ENCODE results near the gene AXDND1.
"Not testable (repeated sequence)": the region's sequence is repeated elsewhere in the genome, so short reads cannot be mapped to it uniquely, and the experiment has no call there.

The AXDND1 gene

GRCh38 chr1:179366093-179366800 is 476 bp downstream of the AXDND1 start:
- DNase-seq: no peak

GRCh38 chr1:179369751-179370341 is 4.1 kb downstream of the AXDND1 start:
- DNase-seq: peak; percentile 34

- DNase-seq: no peak
These were observed 6.4 kb downstream of the AXDND1 start for GRCh38 chr1:179372160-179372559.

- no peak for DNase-seq
These were observed 10.5 kb downstream of the AXDND1 start for GRCh38 chr1:179376223-179376622.

GRCh38 chr1:179380299-179380698 is 14.5 kb downstream of the AXDND1 start:
- DNase-seq: no peak

- no peak for DNase-seq
These were observed 18.3 kb downstream of the AXDND1 start for GRCh38 chr1:179384027-179384426.

- DNase-seq: no peak
These were observed 19.7 kb downstream of the AXDND1 start for GRCh38 chr1:179385510-179385909.

- DNase-seq: no peak
These were observed 27.9 kb downstream of the AXDND1 start for GRCh38 chr1:179393721-179394120.

- not testable (repeated sequence) for DNase-seq
These were observed 33.6 kb downstream of the AXDND1 start for GRCh38 chr1:179399399-179399798.

- DNase-seq: not testable (repeated sequence)
These were observed 52.0 kb downstream of the AXDND1 start for GRCh38 chr1:179417760-179418159.

- DNase-seq: not testable (repeated sequence)
These were observed 52.9 kb downstream of the AXDND1 start for GRCh38 chr1:179418706-179419105.

- no peak for DNase-seq
These were observed 58.8 kb downstream of the AXDND1 start for GRCh38 chr1:179424610-179425009.

- DNase-seq: no peak
These were observed 59.4 kb downstream of the AXDND1 start for GRCh38 chr1:179425186-179425585.

GRCh38 chr1:179437171-179437570 is 71.4 kb downstream of the AXDND1 start:
- DNase-seq: no peak

GRCh38 chr1:179439646-179440045 is 73.9 kb downstream of the AXDND1 start:
- not testable (repeated sequence) for DNase-seq

GRCh38 chr1:179440301-179440700 is 74.5 kb downstream of the AXDND1 start:
- DNase-seq: not testable (repeated sequence)

- DNase-seq: no peak
These were observed 75.2 kb downstream of the AXDND1 start for GRCh38 chr1:179440971-179441370.

- DNase-seq: no peak
These were observed 75.7 kb downstream of the AXDND1 start for GRCh38 chr1:179441501-179441900.

GRCh38 chr1:179442846-179443245 is 77.1 kb downstream of the AXDND1 start:
- not testable (repeated sequence) for DNase-seq

- DNase-seq: no peak
These were observed 79.8 kb downstream of the AXDND1 start for GRCh38 chr1:179445593-179445992.

GRCh38 chr1:179447489-179447888 is 81.7 kb downstream of the AXDND1 start:
- DNase-seq: no peak

- DNase-seq: no peak
These were observed 82.8 kb downstream of the AXDND1 start for GRCh38 chr1:179448437-179449149.

- DNase-seq: not testable (repeated sequence)
These were observed 93.9 kb downstream of the AXDND1 start for GRCh38 chr1:179459606-179460206.

GRCh38 chr1:179465661-179466060 is 99.9 kb downstream of the AXDND1 start:
- DNase-seq: not testable (repeated sequence)

Data from retina (tissue), 1 donor.